HG02763 (cell line): ENCODE results near the gene TAB2.
"Not testable (repeated sequence)": the region's sequence is repeated elsewhere in the genome, so short reads cannot be mapped to it uniquely, and the experiment has no call there.

Experiments used
- ATAC-seq: cut with Tn5 transposase; IDR thresholded peaks from one replicate; pipeline ENCODE4 v1.9.1; 2021; ENCODE audit warnings: mild to moderate bottlenecking, moderate library complexity; ENCODE audit not compliant: unreplicated experiment

Gene TAB2

DNA sequence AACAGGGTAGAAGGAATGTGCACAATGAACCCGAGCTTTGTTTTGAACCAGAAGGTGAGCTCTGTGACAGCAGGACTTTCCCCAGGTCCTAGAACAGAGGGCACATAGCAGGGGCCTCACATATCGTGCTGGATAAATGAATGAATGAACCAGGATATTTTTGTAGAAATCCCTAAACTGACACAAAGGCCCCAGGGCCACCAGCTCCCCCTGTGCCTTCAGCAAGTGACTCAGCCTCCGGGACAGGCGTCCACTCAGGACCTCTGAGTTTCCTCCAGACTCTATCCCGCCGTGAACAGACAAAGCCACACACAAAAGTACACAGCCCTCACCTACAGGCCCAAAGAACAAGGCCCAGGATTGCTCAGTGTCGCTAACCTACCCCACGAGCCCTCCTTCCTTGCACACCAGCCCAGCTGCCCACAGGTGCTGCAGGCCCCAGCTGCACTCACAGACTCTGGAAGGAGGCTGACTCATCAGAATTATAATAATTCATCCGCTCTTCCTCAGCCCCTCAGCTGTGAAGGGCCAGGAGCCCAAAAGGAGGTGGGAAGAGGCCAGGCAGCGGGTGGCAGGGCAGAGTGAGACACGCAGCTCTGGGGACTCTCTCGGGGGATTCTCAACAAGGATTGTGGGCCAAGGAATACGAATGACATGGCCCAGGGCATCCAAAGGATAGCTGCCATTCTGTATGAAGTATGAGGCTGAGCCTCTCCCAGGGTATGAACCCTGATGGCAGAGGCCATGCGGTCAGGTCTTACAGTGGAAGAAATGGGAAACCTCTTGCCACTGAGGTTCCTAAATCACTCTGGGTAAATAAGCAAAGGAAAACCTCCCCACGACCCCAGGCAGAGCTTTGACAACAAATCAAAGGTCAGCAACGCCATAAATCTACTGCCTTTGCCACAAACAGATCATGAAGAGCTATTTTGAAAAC, 123.5 kb downstream of the TAB2 start:
- no peak for ATAC-seq

DNA sequence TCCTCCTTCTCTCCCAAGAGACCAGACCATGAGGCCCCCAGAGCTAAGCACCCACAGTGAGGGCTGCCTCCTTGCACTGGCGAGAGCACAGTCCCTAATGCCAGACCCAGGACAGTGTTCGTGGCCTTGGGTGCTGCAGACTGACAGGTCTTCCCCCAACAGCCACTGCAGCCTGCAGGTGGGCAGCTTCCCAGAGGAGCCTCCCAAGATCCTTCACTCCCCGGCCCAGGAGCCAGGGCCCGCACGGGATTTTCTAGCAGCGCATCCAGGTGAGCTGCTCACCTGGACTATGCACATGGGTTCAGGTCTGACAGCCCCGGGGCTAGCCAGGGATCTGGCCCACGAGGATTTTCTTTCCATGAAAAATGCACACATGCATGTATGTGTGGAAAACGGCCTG, 124.2 kb downstream of the TAB2 start:
- ATAC-seq: no peak

DNA sequence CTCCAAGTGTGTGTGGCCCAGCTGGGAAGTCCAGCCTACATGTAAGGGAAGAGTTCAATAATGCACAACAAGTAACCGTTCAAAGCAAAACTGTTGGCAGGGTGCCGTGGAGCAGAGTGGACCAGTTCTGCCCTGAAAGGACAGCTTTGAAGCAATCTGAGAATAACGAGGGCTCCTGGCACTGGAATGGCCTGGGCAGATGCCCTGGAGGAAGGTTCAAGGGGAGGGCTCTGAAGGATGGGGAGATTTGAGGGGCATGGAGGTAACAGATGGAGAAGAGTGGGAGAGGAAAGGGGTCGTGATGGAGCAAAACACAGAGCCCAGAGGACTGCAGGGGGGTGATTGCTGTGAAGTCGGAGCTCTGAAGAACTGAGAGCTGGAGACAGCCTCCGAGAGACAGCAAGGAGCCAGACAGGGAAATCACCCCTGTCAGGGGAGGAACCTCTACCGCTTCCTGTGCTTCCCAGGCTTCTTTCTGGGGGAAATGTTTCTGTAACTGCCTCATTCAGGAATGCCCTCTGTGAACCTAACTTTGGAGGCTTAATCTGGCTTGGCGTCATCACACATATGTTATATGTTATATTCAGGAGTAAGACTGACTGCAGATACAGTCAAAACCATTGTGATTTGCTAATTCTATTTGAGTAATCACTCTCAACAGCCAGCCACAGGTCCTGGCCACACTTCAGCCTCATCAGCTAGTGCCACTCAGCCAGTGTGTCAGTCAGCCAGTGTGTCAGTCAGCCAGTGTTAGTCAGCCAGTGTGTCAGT, 126.1 kb downstream of the TAB2 start:
- ATAC-seq: no peak

DNA sequence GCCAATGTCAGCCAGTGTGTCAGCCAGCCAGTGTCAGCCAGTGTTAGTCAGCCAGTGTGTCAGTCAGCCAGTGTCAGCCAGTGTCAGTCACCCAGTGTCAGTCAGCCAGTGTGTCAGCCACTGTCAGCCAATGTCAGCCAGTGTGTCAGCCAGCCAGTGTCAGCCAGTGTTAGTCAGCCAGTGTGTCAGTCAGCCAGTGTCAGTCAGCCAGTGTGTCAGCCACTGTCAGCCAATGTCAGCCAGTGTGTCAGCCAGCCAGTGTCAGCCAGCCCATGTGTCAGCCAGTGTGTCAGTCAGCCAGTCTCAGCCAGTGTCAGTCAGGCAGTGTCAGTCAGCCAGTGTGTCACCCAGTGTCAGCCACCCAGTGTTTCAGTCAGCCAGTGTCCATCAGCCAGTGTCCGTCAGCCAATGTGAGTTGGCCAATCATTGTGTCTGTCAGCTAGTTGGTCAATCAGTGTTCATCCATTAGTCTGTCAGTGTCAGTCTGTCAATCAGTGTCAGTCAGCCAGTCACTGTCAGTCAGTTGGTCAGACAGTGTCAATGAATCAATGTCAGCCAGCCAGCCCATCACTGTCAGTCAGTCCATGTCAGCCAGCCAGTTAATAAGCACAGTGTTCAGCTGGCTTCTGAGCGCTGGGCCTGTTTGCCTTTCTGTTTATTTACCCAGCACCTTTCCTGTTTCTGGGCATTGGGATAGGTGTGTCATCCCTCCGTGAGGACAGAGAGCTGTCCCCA, 127.0 kb downstream of the TAB2 start:
- ATAC-seq: not testable (repeated sequence)

DNA sequence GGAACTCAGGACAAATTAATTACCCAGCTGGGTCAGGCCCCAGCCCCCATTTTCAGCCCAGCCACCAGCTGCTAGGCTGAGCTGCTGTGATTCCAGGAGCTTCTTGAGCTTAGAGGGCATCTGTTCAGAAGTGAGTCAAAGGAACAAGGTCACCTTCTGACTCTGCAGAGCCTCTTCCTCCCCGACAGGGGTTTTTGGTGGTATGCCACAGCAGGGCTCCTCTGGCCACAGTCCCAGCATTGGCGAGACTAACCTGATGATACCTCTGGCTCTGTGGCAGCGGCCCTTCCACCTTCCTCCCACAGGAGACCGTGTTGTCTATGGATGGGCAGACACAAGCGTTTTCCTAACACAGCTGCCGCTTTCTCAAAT, 127.6 kb downstream of the TAB2 start:
- ATAC-seq: no peak

DNA sequence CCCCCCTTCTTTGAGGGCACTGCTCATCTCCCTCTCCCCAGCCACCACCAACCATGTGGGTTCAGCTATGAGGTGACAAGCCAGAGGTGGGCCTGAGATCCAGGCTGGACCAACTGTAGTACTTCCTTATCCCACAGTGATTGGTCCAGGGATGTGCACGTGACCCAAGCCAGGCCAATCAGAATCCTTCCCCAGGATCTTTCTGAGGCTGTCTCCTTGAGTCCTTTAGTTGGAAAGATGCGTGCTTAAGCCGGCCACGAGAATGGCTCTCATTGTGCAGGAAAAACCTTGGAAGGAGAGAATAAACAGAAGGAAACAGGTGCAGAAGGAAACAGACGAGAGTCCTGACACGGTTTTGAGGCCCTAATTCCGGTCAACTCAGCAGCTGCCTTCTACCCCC, 128.1 kb downstream of the TAB2 start:
- no peak for ATAC-seq

DNA sequence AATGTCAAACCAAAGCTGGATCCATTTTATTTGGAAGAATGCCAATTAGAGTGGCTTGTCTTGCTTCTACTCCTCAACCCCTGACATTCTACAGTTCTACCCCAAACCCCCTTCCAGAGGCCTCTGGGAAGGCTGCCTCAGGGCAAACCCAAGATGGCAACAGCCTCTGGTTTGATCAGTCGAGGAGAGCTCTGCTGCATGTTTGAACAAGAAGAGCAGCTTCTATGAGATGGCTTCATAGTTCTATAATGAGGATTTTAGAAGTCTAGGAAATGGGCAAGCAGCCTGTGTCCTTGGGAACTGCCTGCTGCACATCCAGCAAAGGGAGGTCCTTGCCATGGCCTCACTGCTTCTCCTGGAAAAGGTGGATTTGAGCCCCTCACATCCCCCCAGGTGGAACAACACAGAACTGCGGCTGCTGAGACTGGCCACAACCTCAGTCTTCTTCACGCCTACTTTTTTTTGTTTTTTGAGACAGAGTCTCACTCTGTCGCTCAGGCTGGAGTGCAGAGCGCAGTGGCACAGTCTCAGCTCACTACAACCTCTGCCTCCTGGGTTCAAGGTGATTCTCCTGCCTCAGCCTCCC, 129.4 kb downstream of the TAB2 start:
- no peak for ATAC-seq

DNA sequence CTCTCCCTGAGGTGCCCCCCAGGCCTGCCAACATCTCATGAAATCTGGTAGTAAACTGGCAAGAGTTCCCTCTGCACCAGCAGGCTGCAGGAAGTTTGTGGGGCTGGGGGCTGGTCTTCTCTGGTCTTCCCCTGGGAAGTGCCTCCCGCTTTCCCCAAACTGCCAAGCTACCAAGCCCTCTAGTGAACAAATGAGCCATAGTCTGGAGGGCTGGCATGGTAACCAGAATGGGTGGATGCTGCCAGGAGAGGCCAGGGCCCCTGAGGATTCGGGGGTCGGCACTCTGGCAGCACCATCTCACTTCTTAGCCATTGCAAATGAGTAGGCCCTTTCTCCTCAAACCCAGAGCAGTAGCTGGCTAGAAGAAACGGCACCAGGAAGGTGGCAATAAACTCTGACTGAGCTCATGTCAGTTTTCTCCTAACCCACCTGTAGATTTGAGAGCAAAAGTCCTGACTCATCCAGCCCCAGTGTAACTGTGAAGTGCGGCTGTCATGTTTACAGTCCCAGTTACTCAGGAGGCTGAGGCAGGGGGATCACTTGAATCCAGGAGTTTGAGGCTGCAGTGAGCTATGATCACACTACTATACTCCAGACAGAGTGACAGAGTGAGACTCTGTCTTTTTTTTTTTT, 131.4 kb downstream of the TAB2 start:
- no peak for ATAC-seq

DNA sequence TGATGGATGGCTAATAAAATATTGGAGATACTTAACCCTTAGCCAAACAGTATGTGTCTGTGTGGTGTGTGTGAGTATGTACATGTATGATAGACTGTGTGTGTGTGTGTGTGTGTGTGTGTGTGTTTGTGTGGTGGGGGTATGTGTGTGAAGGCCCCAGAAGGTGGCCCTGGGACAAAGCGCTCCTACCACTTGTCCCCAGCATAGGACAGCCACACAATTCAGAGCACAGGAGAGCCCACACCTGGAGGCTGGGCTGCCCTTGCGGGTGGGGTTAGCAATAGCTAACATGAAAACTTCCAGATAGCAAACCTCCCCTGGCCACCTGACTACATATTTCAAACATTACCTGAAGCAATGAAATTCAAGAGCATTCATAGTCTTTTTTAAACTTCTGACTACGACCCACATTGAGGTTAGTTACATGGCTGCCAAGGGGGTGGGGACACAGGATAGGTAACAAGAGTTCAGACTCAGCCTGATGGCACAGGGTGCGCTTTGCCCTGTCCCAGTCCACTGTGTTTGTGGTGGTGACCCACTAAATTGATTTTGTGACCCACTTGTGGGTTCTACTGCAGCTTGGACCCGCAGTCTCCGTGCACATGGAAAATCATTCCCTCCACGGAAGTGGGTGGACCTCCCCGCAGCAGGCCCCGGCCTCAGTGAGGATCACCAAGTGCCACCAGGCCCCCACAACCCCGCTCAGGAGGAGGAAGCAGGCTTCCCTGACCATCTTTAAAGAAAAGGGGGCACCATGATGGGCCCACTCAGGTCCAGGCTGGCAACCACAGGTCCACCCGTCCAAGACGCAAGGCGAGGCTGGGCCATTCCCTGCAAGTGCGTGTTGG, 132.5 kb downstream of the TAB2 start:
- ATAC-seq: no peak

DNA sequence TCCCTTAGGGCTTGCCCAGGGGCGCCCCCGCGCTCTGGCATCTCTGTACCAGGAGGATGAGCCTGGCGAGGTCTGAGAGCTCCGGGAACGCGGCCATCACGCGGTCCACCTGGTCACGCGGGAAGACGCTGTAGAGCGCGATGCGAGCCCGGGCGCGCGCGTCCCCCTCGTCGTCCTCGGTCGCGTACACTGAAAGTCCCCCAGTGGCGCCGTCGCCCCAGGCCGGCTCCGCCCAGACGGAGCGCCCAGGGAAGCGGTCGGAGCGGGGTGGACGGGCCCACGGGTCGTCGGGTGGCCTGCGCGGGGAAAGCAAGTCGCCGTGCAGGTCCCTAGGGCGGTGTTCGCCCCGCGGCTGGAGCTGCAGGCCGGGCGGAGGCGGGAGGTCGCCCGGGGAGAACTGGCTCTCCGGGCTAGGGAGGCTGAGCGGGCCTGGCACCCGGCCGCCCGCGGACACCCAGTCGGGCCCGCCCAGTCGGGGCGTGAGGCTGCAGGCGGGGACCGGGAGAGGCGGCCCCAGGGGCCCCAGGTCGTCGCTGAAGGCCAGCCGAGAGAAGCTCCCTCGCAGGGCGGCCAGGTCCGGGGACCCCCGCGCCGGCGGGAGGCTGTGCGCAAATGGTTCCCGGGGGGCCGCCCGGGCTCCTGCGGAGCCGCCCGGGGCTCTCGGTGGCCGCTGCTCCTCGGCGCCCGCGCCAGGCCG, 133.3 kb downstream of the TAB2 start:
- ATAC-seq: no peak

DNA sequence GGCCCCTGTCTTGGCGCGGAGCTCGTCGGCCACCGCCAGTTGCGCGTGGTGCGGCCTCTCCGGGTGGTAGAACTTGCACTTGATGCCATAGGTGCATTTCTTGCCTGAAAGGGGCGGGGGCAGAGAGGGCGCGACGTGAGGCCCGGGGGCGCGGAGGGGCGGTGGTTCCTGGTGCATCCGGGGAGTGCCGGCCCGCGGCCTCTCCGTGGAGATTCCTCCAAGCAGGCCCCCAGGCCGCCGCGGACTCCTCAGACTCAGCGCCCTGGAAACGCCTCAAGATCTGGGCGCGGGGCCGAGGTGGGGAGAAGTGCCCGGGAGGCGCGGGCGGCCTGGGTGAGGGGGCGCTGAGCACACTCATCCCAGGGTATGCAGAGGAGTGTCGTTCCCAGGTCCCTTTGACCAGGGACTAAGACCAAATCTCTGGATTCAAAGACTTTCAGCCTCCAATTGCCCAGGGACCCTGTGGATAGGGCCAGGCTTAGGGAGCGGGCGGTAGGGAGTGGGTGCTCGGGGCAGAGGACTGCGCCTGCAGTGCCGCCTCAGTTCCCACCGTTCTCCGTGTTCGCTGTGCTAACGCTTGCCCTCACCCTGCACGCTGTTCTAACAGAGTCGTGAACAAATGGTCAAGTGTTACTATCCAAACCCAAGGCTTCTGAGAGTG, 134.0 kb downstream of the TAB2 start:
- ATAC-seq: no peak

DNA sequence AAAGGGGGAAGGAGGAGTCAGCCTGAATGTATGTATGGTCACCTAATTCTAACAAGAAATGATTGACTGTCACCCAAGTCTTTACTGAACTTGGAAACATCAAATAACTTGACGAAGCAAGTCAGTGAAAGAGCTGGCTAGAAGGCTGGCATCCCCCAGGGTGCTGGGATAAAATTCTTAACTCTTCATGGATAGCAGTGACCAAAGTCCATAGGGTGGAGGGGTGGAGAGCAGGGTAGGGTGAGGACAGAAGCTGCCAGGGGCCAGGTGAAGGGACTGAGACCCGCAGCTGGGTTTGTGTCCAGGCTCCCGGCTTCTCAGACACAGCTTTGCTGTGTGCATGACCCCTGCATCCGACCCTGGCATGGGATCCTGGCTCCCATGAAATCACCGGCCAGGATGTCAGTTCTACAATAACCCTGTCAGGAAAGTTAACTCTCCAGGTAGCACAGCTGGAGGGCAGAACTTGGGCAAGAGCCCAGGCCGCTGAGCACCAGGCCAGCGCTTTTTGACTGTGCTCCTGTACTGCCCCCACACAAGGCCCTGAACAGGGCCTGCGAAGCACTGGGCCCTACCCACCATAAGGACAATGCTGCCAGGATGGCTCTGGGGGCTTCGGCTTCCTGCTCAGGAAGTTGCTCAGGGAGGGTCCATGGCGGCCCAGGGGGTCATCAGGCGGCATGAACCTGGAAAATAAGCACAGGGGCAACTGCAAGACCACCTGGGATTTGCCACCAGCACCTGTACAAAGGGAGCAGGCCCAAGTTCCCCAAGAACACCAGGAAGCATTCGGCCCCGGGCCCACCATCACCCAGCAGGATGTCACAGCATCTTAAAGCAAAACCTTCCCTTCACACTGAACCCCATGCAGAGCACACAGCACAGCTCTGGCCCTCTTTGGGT, 134.8 kb downstream of the TAB2 start:
- ATAC-seq: no peak

DNA sequence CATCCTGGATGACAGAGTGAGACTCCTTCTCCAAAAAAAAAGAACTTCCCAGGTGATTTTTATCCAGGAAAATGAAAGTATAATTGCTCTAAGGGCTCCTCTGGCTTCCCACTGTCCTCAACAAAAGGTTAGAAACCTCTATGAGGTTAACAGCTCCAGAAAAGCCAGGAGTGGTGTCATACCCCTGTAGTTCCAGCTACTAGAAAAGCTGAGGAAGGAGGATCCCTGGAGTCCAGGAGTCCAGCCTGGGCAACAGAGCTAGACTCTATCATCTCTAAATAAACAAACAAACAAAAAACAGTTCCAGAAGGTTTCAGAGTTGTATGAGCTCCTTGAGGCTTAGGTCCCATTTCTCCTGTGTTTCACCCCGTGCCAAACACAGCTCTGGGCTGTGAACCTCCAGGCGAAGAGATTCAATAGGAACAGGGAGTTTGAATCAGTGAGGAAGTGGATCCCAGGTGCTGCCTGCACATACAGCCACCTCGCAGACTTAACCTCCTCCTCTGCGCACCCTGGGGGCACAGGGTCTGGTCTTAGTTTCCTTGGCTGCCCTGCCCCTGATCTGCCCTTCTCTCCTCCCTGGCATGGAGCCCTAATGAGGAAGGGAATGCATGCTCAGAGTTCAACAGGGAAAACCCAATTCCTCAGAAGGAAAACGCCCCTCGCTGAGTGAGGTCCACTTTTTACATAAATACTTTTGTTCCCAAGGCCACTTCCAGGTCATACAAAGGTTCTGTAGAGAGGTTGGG, 136.3 kb downstream of the TAB2 start:
- no peak for ATAC-seq

DNA sequence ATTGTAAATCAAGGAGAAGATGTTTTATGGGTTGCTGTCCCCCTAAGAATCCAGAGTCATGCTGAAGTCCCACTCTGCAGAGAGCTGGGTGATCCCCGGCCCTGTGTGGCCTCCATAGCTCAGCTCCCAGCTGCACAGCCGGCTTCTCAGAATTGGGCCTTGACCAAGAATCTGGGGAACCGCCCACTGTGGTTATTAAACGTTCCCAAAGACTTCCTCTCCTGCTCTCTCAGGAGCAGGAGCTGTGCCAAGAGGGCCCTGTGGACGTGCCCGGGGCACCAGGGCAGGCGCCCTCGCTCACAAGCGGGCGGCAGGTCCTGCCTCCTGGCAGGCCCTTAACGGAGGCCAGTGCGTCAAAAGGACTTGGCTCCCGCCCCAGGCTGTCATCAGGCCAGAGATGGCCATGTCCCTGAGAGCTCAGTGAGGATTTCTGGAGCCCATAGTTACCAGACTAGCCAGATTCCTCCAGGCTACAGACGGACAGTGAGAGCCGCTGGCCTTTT, 136.9 kb downstream of the TAB2 start:
- no peak for ATAC-seq

DNA sequence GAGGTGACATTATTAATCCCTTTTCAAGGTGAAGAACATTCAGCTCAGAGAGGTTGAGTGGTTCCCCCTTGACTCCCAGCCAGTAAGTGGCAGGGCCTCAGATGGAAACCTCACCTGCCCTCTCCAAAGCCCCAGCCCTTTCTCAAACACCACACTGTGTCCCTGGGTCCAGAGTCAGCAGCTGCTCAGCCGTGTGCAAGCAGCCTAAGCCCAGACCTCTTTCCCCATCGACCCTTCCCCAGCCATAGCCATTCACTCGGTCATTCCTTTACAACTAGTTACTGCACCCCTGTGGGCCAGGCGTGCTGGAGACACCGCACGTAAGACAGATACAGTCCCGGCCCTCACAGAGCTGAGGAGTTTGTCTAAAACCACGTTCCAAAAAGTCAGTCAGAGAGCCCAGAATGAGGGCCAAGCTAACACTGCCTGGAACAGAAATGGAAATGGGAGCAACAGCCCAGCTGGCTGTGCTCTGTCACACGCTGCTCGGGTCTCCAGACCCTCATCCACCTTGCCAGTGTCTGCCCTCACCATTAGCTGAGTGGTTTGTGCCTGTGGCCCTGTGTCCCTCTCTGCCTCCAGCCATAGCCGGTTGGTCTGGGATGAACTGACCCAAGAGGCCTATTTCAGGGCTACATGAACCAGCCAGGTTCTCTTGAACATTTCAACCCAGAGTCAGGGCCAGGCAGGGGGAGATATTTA, 137.7 kb downstream of the TAB2 start:
- no peak for ATAC-seq
